H9 (cell line): Measurements from ENCODE around the gene OR5B3. TPM values are rescaled to one million over a fixed set of nuclear protein-coding genes. Genes with fewer than 3 reads are reported as not detected.

ENCODE experiments used
- DNase-seq: peaks from one replicate; pipeline ENCODE4 v3.0.0-alpha.2; 2017
- H2AFZ ChIP-seq: one replicate; pipeline ENCODE4 v1.6.1; 2013; ENCODE audit warnings: mild to moderate bottlenecking, low read length, control low read depth, moderate library complexity
- H2AK5ac ChIP-seq: 2 replicates; pipeline ENCODE4 v1.6.1; 2013; ENCODE audit warnings: low read length, control low read depth, mixed read lengths; ENCODE audit not compliant: insufficient read length
- H2BK120ac ChIP-seq: one replicate; pipeline ENCODE4 v1.6.1; 2013; ENCODE audit warnings: low read depth, mild to moderate bottlenecking, low read length, control low read depth, inconsistent platforms; ENCODE audit not compliant: poor library complexity, severe bottlenecking
- H2BK12ac ChIP-seq: 2 replicates; pipeline ENCODE4 v1.6.1; 2013; ENCODE audit warnings: low read length, control low read depth, mixed read lengths, low read depth; ENCODE audit not compliant: insufficient read length
- H2BK15ac ChIP-seq: 2 replicates; pipeline ENCODE4 v1.6.1; 2013; ENCODE audit warnings: low read depth, low read length, control low read depth
- H2BK20ac ChIP-seq: one replicate; pipeline ENCODE4 v1.6.1; 2013; ENCODE audit warnings: low read depth, mild to moderate bottlenecking, low read length, control low read depth, inconsistent platforms; ENCODE audit not compliant: poor library complexity, severe bottlenecking
- H2BK5ac ChIP-seq: 2 replicates; pipeline ENCODE4 v1.6.1; 2013; ENCODE audit warnings: low read length, control low read depth, mixed read lengths; ENCODE audit not compliant: insufficient read length
- H3K14ac ChIP-seq: 2 replicates; pipeline ENCODE4 v1.6.1; 2013; ENCODE audit warnings: low read length, control low read depth; ENCODE audit not compliant: insufficient read depth
- H3K18ac ChIP-seq: 2 replicates; pipeline ENCODE4 v1.6.1; 2013; ENCODE audit warnings: low read depth, mild to moderate bottlenecking, mixed read lengths, low read length, control low read depth; ENCODE audit not compliant: insufficient read length
- H3K23ac ChIP-seq: 2 replicates; pipeline ENCODE4 v1.6.1; 2013; ENCODE audit warnings: low read length, control low read depth, mixed read lengths, low read depth; ENCODE audit not compliant: insufficient read length
- H3K23me2 ChIP-seq: 2 replicates; pipeline ENCODE4 v1.6.1; 2013; ENCODE audit warnings: low read depth, mild to moderate bottlenecking, mixed read lengths, low read length, control low read depth; ENCODE audit not compliant: insufficient read length, poor library complexity, severe bottlenecking
- H3K27ac ChIP-seq: 2 replicates; pipeline ENCODE4 v1.5.1; 2013; ENCODE audit warnings: low read length, control low read depth, mixed read lengths, low read depth; ENCODE audit not compliant: insufficient read length
- H3K27me3 ChIP-seq: 2 replicates; pipeline ENCODE4 v1.6.1; 2013; ENCODE audit warnings: low read length, control low read depth, inconsistent platforms; ENCODE audit not compliant: insufficient read depth
- H3K4ac ChIP-seq: 2 replicates; pipeline ENCODE4 v1.6.1; 2013; ENCODE audit warnings: low read depth, mild to moderate bottlenecking, control low read depth, inconsistent platforms, low read length, moderate library complexity
- H3K4me1 ChIP-seq: 2 replicates; pipeline ENCODE4 v1.6.1; 2013; ENCODE audit warnings: low read length, control low read depth, inconsistent platforms; ENCODE audit not compliant: insufficient read depth
- H3K4me2 ChIP-seq: 2 replicates; pipeline ENCODE4 v1.6.1; 2013; ENCODE audit warnings: low read length, control low read depth, mixed read lengths; ENCODE audit not compliant: insufficient read length, insufficient read depth
- H3K56ac ChIP-seq: 2 replicates; pipeline ENCODE4 v1.6.1; 2013; ENCODE audit warnings: low read depth, mild to moderate bottlenecking, mixed read lengths, low read length, control low read depth; ENCODE audit not compliant: insufficient read length
- H3K79me1 ChIP-seq: 2 replicates; pipeline ENCODE4 v1.6.1; 2013; ENCODE audit warnings: low read depth, mild to moderate bottlenecking, moderate library complexity, low read length, control low read depth, inconsistent platforms; ENCODE audit not compliant: insufficient read depth, poor library complexity, severe bottlenecking
- H3K79me2 ChIP-seq: 2 replicates; pipeline ENCODE4 v1.6.1; 2013; ENCODE audit warnings: low read length, control low read depth, inconsistent platforms; ENCODE audit not compliant: insufficient read depth
- H3K9ac ChIP-seq: 2 replicates; pipeline ENCODE4 v1.6.1; 2013; ENCODE audit warnings: low read length, control low read depth, mixed read lengths; ENCODE audit not compliant: insufficient read length; ENCODE audit errors: extremely low read depth
- H3K9me3 ChIP-seq: one replicate; pipeline ENCODE4 v1.6.1; 2013; ENCODE audit warnings: low read depth, low read length, inconsistent platforms; ENCODE audit not compliant: control insufficient read depth
- H3T11ph ChIP-seq: one replicate; pipeline ENCODE4 v1.6.1; 2013; ENCODE audit warnings: mild to moderate bottlenecking, low read length, control low read depth, inconsistent platforms
- H4K20me1 ChIP-seq: one replicate; pipeline ENCODE4 v1.6.1; 2013; ENCODE audit not compliant: control insufficient read depth, insufficient read length, insufficient read depth
- H4K5ac ChIP-seq: 2 replicates; pipeline ENCODE4 v1.6.1; 2013; ENCODE audit warnings: low read depth, mild to moderate bottlenecking, mixed read lengths, low read length, control low read depth; ENCODE audit not compliant: insufficient read length
- H4K8ac ChIP-seq: replicated peaks from 2 replicates; pipeline ENCODE4 v1.6.1; 2013; ENCODE audit warnings: low read length, control low read depth, mixed read lengths, low read depth; ENCODE audit not compliant: insufficient read length
- H4K91ac ChIP-seq: 2 replicates; pipeline ENCODE4 v1.6.1; 2013; ENCODE audit warnings: low read depth, mild to moderate bottlenecking, moderate library complexity, mixed read lengths, low read length, control low read depth; ENCODE audit not compliant: insufficient read length
- H3K27ac Mint-ChIP-seq, 3 experiments: 2 replicates in 2 of 3; 3 replicates in 1 of 3; pipeline ENCODE4 v1.8.0; 2020 to 2021; ENCODE audit warnings: mixed read lengths in 3 of 3, mild to moderate bottlenecking in 1 of 3, moderate library complexity in 1 of 3
- H3K27me3 Mint-ChIP-seq: 2 replicates; pipeline ENCODE4 v1.8.0; 2021; ENCODE audit warnings: low read depth, mild to moderate bottlenecking, moderate library complexity, mixed read lengths
- H3K36me3 Mint-ChIP-seq, 3 experiments: 2 replicates in 2 of 3; 3 replicates in 1 of 3; pipeline ENCODE4 v1.8.0; 2020 to 2021; ENCODE audit warnings: low read depth in 3 of 3, mixed read lengths in 3 of 3; ENCODE audit not compliant: insufficient read depth in 1 of 3
- H3K4me1 Mint-ChIP-seq, 2 experiments: 2 replicates each; pipeline ENCODE4 v1.8.0; 2020; ENCODE audit warnings: mixed read lengths in 2 of 2
- H3K4me3 Mint-ChIP-seq, 2 experiments: 2 replicates in 1 of 2; 3 replicates in 1 of 2; pipeline ENCODE4 v1.8.0; 2020 to 2021; ENCODE audit warnings: mild to moderate bottlenecking in 2 of 2, mixed read lengths in 2 of 2, moderate library complexity in 1 of 2
- H3K9me3 Mint-ChIP-seq, 2 experiments: 2 replicates in 1 of 2; 3 replicates in 1 of 2; pipeline ENCODE4 v1.8.0; 2020; ENCODE audit warnings: mild to moderate bottlenecking in 2 of 2, mixed read lengths in 2 of 2, moderate library complexity in 1 of 2
- CTCF ChIP-seq: fragments of 200-600 bp; sonication (generic); conservative IDR thresholded peaks from 3 replicates; pipeline ENCODE4 v1.8.0; 2021; ENCODE audit warnings: antibody characterized with exemption, mild to moderate bottlenecking
- WGBS: extraction: QIAGEN DNeasy Blood & Tissue Kit; methylation state at CpG from one replicate; pipeline ENCODE4 v1.1.7; 2013; ENCODE audit warnings: missing lambda C conversion rate, low lambda C conversion rate, mixed read lengths; ENCODE audit not compliant: insufficient read length; ENCODE audit errors: extremely low coverage; 5-methylcytosine and 5-hydroxymethylcytosine counted together
- total RNA-seq: library from RNA; stranded (reverse); gene quantifications from 2 replicates; pipeline ENCODE4 v1.2.1, GENCODE V29; 2021

The OR5B3 gene
- total RNA-seq, 1 experiment from 2014 or later, result not detected

DNA sequence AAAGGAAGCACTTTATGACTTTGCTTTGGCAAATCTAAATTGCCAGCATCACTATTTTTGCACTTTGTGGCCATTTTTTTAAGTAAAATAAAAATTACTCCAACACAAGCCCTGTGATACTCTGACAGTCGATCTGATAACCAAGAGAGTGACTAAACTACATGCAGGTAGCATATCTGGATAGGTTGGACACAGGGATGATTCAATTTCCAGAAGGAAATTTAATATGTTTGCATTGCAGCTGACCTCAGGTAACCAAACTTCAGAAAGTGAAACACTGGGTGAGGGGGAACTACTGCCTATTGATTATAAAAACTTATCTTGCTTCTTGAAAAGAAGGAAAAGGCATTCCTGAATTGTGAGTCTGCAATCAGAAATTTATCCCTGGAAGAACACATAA lies 13.9 kb downstream of the OR5B3 start:
- no peak overlapping the region for H3K4me3 Mint-ChIP-seq
- TF ChIP-seq CTCF, result no peak
- no peak overlapping the region for H3K27ac ChIP-seq
- H3K9me3 ChIP-seq, result no peaks in the 10 kb centered on the region
- no peak overlapping the region for H3K18ac ChIP-seq
- H3K27me3 ChIP-seq, result no peaks in the 10 kb centered on the region
- H2BK20ac ChIP-seq, result no peak overlapping the region
- H3K36me3 Mint-ChIP-seq, result peaks cover 6 to 11% (median 8%) of the 10 kb centered on the region in 3 experiments; a peak in 5 of 7 replicates
- no peak overlapping the region for H3K56ac ChIP-seq
- H3K79me2 ChIP-seq, result no peaks in the 10 kb centered on the region
- no peak overlapping the region for H4K91ac ChIP-seq
- H3K4ac ChIP-seq, result no peak overlapping the region
- no peak overlapping the region for H3K14ac ChIP-seq
- no peak overlapping the region for H3K23ac ChIP-seq
- H3K79me1 ChIP-seq, result no peaks in the 10 kb centered on the region
- H2BK15ac ChIP-seq, result no peak overlapping the region
- H4K8ac ChIP-seq, result no peak overlapping the region
- no peak overlapping the region for H2BK120ac ChIP-seq
- no peaks in the 10 kb centered on the region for H4K20me1 ChIP-seq
- H3K23me2 ChIP-seq, result no peaks in the 10 kb centered on the region
- H4K5ac ChIP-seq, result no peak overlapping the region
- H2AK5ac ChIP-seq, result no peak overlapping the region
- no peak overlapping the region for H2BK5ac ChIP-seq
- H3K27me3 Mint-ChIP-seq, result no peaks in the 10 kb centered on the region
- H3K9ac ChIP-seq, result no peak overlapping the region
- H3K4me1 ChIP-seq, result no peaks in the 10 kb centered on the region
- H3K9me3 Mint-ChIP-seq, result peaks cover 16 to 22% of the 10 kb centered on the region in 2 experiments
- DNase-seq, result no peak
- WGBS, result no CpG with 5 or more reads among the region's 1 CpG
- no peak overlapping the region for H3T11ph ChIP-seq
- H3K4me2 ChIP-seq, result no peak overlapping the region
- H3K4me1 Mint-ChIP-seq, result no peaks in the 10 kb centered on the region
- H2AFZ ChIP-seq, result no peak overlapping the region
- no peak overlapping the region for H2BK12ac ChIP-seq
- H3K27ac Mint-ChIP-seq, result no peak overlapping the region
